B cell (primary cell): ENCODE data around the gene SEC14L1. TPM values are rescaled to one million over a fixed set of nuclear protein-coding genes. Genes with fewer than 3 reads are reported as not detected.

Experiments used
- ATAC-seq: fragments of 200-7000 bp; cut with Tn5 transposase; one replicate; pipeline ENCODE4 v1.10.0; 2021; ENCODE audit warnings: low read depth, mild to moderate bottlenecking, moderate number of reproducible peaks, moderate library complexity
- CTCF ChIA-PET: fragments of 350-600 bp; sonication (Branson Sonifier 250); formaldehyde crosslinking; loops from one replicate; lab custom pipeline; 2021; ENCODE audit warnings: antibody characterized with exemption, inconsistent platforms; lab: Charles Lee
- POLR2A ChIA-PET: fragments of 350-600 bp; sonication (Branson Sonifier 250); formaldehyde crosslinking; loops from one replicate; lab custom pipeline; 2021; ENCODE audit warnings: antibody characterized with exemption; lab: Charles Lee
- DNase-seq: peaks from one replicate; pipeline ENCODE4 v3.0.0; 2013
- H2AFZ ChIP-seq: 2 replicates; pipeline ENCODE4 v1.6.1; 2012; ENCODE audit warnings: mild to moderate bottlenecking, low read depth, low read length; ENCODE audit not compliant: insufficient read depth, poor library complexity, severe bottlenecking
- H3K27ac ChIP-seq, 2 donors: 1 replicate in 1 of 2; 2 replicates in 1 of 2; pipeline ENCODE4 v1.5.1; 2012 to 2013; ENCODE audit warnings: low read length in 2 of 2, mild to moderate bottlenecking in 2 of 2, moderate library complexity in 1 of 2
- H3K27me3 ChIP-seq, 4 experiments: fragments of 200-600 bp in 1 of 4; sonication (generic) in 1 of 4; replicated peaks in 1 of 4; 1 replicate in 2 of 4; 2 replicates in 2 of 4; pipeline versions ENCODE4 v1.6.1 to v1.7.0; 2013 to 2016; ENCODE audit warnings: low read length in 3 of 4, mild to moderate bottlenecking in 2 of 4, mixed read lengths in 1 of 4, moderate library complexity in 1 of 4; ENCODE audit not compliant: insufficient read depth in 4 of 4, control insufficient read depth in 3 of 4; ENCODE audit errors: control extremely low read depth in 1 of 4
- H3K36me3 ChIP-seq, 2 experiments: replicated peaks in 1 of 2; 1 replicate in 1 of 2; 2 replicates in 1 of 2; pipeline versions ENCODE4 v1.6.1 to v1.7.1; 2013; ENCODE audit warnings: low read length in 1 of 2; ENCODE audit not compliant: insufficient read depth in 2 of 2, control insufficient read depth in 1 of 2; ENCODE audit errors: control extremely low read depth in 1 of 2, extremely low read depth in 1 of 2
- H3K4me1 ChIP-seq, 2 donors: fragments of 200-600 bp in 1 of 2; sonication (generic) in 1 of 2; 1 replicate in 1 of 2; 2 replicates in 1 of 2; pipeline versions ENCODE4 v1.5.1 to v1.6.1; 2013 to 2017; ENCODE audit warnings: low read length in 2 of 2; ENCODE audit not compliant: control insufficient read depth in 2 of 2, insufficient read depth in 2 of 2
- H3K4me2 ChIP-seq: replicated peaks from 2 replicates; pipeline ENCODE3; 2012; ENCODE audit warnings: mild to moderate bottlenecking, low read depth, low read length; ENCODE audit not compliant: poor library complexity, severe bottlenecking
- H3K4me3 ChIP-seq, 5 experiments: fragments of 200-600 bp in 1 of 5; sonication (generic) in 1 of 5; 1 replicate in 3 of 5; 2 replicates in 2 of 5; pipeline versions ENCODE4 v1.5.1 to v1.7.0; 2011 to 2016; ENCODE audit warnings: low read length in 4 of 5, mild to moderate bottlenecking in 4 of 5, low read depth in 2 of 5, control low read depth in 1 of 5, moderate library complexity in 1 of 5; ENCODE audit not compliant: insufficient read depth in 1 of 5; ENCODE audit errors: control extremely low read depth in 1 of 5, extremely low read depth in 1 of 5
- H3K79me2 ChIP-seq: fragments of 200-600 bp; sonication (generic); one replicate; pipeline ENCODE4 v1.6.0; 2016; ENCODE audit warnings: low read length; ENCODE audit not compliant: control insufficient read depth, insufficient read depth
- H3K9ac ChIP-seq: fragments of 200-600 bp; sonication (generic); 2 replicates; pipeline ENCODE4 v1.6.1; 2017; ENCODE audit warnings: mild to moderate bottlenecking, low read length, moderate library complexity
- H3K9me3 ChIP-seq, 3 donors: one replicate each; pipeline versions ENCODE4 v1.6.1 to v1.7.1; 2013; ENCODE audit warnings: low read length in 2 of 3; ENCODE audit not compliant: control insufficient read depth in 2 of 3, insufficient read depth in 1 of 3; ENCODE audit errors: control extremely low read depth in 1 of 3
- H4K20me1 ChIP-seq: 2 replicates; pipeline ENCODE4 v1.6.0; 2012; ENCODE audit warnings: mild to moderate bottlenecking, low read length; ENCODE audit not compliant: insufficient read depth, control insufficient read depth, poor library complexity, severe bottlenecking
- H3K27ac Mint-ChIP-seq: one replicate; pipeline ENCODE4 v1.8.0; 2021; ENCODE audit warnings: mixed read lengths
- H3K27me3 Mint-ChIP-seq: one replicate; pipeline ENCODE4 v1.8.0; 2021; ENCODE audit warnings: mixed read lengths
- H3K4me1 Mint-ChIP-seq: one replicate; pipeline ENCODE4 v1.8.0; 2021; ENCODE audit warnings: mixed read lengths
- H3K4me3 Mint-ChIP-seq: one replicate; pipeline ENCODE4 v1.8.0; 2021; ENCODE audit warnings: mixed read lengths
- H3K9me3 Mint-ChIP-seq: one replicate; pipeline ENCODE4 v1.8.0; 2022; ENCODE audit warnings: mixed read lengths; ENCODE audit not compliant: insufficient read depth
- CTCF ChIP-seq: fragments of 200-600 bp; IDR thresholded peaks from one replicate; pipeline ENCODE4 v1.8.0; 2022; ENCODE audit warnings: antibody characterized with exemption, mild to moderate bottlenecking
- EZH2 ChIP-seq: IDR thresholded peaks from 2 replicates; pipeline ENCODE4 v1.6.1; 2012; ENCODE audit warnings: borderline replicate concordance, low read depth, mild to moderate bottlenecking, moderate library complexity, low read length; ENCODE audit not compliant: insufficient read depth, poor library complexity, severe bottlenecking
- WGBS: methylation state at CpG from one replicate; pipeline ENCODE4 v1.1.5; 2013; ENCODE audit warnings: missing lambda C conversion rate; ENCODE audit not compliant: insufficient coverage; 5-methylcytosine and 5-hydroxymethylcytosine counted together
- intact Hi-C: fragments of 100-400 bp; cut with micrococcal nuclease; formaldehyde crosslinking; loops from one replicate; pipeline ENCODE4 v1.10.0; 2022
- polyA plus RNA-seq: library from polyadenylated mRNA; depleted of rRNA; stranded (reverse); fragments of >200 nt; gene quantifications from 2 replicates; pipeline ENCODE4 v1.2.3, GENCODE V29; 2012
- total RNA-seq, 2 donors: library from RNA; stranded (reverse); fragments of 120-200 nt in 1 of 2; gene quantifications; 1 replicate in 1 of 2; 2 replicates in 1 of 2; pipeline versions ENCODE4 v1.2.3 to v1.2.4, GENCODE V29; 2013 to 2022

Gene SEC14L1
- total and polyA plus RNA-seq, 2 donors (not counting 1 experiment from before 2014, with no cell fraction given): 37.7 to 103 TPM

DNA sequence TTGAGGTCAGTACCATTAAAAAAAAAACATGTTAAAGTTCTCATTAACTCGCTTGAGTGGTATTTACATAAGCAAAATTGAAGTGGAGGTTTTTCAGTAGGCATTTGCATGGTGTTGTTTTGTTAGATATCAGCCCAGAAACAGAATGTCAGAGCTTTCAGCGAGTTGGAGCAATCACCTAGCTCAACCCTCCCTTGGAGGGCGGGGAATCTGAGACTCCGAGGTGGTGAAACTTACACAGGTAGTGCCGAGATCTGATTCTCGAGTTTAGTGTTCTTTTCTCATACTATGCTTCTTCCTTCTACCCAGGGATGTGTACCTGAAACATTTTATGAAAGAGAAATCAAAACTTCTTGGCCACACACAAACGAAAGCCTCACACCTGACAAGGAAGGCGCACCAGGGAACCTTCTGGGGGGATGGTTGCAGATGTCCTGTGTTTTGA is 6.6 kb downstream of the SEC14L1 start:
- DNase-seq (peak; percentile 27), ATAC-seq (no peak)
- no peak for TF ChIP-seq CTCF
- TF ChIP-seq EZH2: no peak
- Mint-ChIP-seq H3K27me3 (no peaks in the 10 kb centered on the region), H3K4me3 (peak overlapping the region; percentile 72), H3K9me3 (no peaks in the 10 kb centered on the region), H3K27ac (peak overlapping the region; percentile 39), H3K4me1 (peaks cover 62% of the 10 kb centered on the region)
- H3K36me3 ChIP-seq: peaks cover 2 to 70% of the 10 kb centered on the region in 2 experiments
- H3K9me3 ChIP-seq: no peaks in the 10 kb centered on the region
- H3K9ac ChIP-seq: peak overlapping the region; percentile 8
- intact Hi-C loops: loop anchor here (10.0 kb wide), 1 partner anchor 297 kb away; no protein-coding TSS in a partner anchor
- peak overlapping the region in 1 of 2 donors; percentile 21 for H3K27ac ChIP-seq
- 85% methylated on average over 3 of the region's 8 CpGs for WGBS
- no peaks in the 10 kb centered on the region for H3K27me3 ChIP-seq
- H3K4me3 ChIP-seq: no peak overlapping the region
- H3K4me2 ChIP-seq: peak overlapping the region; percentile 58
- peaks cover 33 to 52% of the 10 kb centered on the region in 2 donors for H3K4me1 ChIP-seq
- ChIA-PET POLR2A (no interaction called here), CTCF (interaction anchor here (1.7 kb wide), 2 partner anchors 14 to 35 kb away, joined by 4 read pairs; no protein-coding TSS in a partner anchor)
- H3K79me2 ChIP-seq: peaks cover 73% of the 10 kb centered on the region
- no peak overlapping the region for H2AFZ ChIP-seq
- peaks cover 50% of the 10 kb centered on the region for H4K20me1 ChIP-seq

- 95% methylated on average over 12 of the region's 15 CpGs for WGBS
- no peaks in the 10 kb centered on the region for H3K27me3 ChIP-seq
- no peak overlapping the region for H3K4me3 Mint-ChIP-seq
- peaks cover 56% of the 10 kb centered on the region for H4K20me1 ChIP-seq
- no peak overlapping the region for H2AFZ ChIP-seq
- no peak overlapping the region for H3K27ac Mint-ChIP-seq
- CTCF ChIA-PET: no interaction called here
- H3K4me1 ChIP-seq: peaks cover 29 to 45% of the 10 kb centered on the region in 2 donors
- no peaks in the 10 kb centered on the region for H3K27me3 Mint-ChIP-seq
- ATAC-seq (no peak), DNase-seq (no peak)
- no peak overlapping the region for H3K27ac ChIP-seq
- H3K9ac ChIP-seq: no peak overlapping the region
- no peak overlapping the region for H3K4me2 ChIP-seq
- intact Hi-C loops: loop anchor here (10.0 kb wide), 1 partner anchor 296 kb away; no protein-coding TSS in a partner anchor
- peaks cover 54% of the 10 kb centered on the region for H3K4me1 Mint-ChIP-seq
- no peak overlapping the region for H3K4me3 ChIP-seq
- peaks cover 4 to 70% of the 10 kb centered on the region in 2 experiments for H3K36me3 ChIP-seq
- H3K79me2 ChIP-seq: peaks cover 82% of the 10 kb centered on the region
- TF ChIP-seq CTCF (no peak), EZH2 (no peak)
- no peaks in the 10 kb centered on the region for H3K9me3 ChIP-seq
- H3K9me3 Mint-ChIP-seq: no peaks in the 10 kb centered on the region
- POLR2A ChIA-PET: interaction anchor here (0.7 kb wide), 1 partner anchor 40 kb away, joined by 4 read pairs; no protein-coding TSS in a partner anchor
Measured at GRCh38 chr17:77148077-77148939, 7.5 kb downstream of the SEC14L1 start.
